H9 (cell line): Measurements from ENCODE around the gene HOMER1. TPM values are rescaled to one million over a fixed set of nuclear protein-coding genes. Genes with fewer than 3 reads are reported as not detected.

Source experiments
- DNase-seq: peaks from one replicate; pipeline ENCODE4 v3.0.0-alpha.2; 2017
- H2AFZ ChIP-seq: one replicate; pipeline ENCODE4 v1.6.1; 2013; ENCODE audit warnings: mild to moderate bottlenecking, low read length, control low read depth, moderate library complexity
- H2AK5ac ChIP-seq: 2 replicates; pipeline ENCODE4 v1.6.1; 2013; ENCODE audit warnings: low read length, control low read depth, mixed read lengths; ENCODE audit not compliant: insufficient read length
- H2BK120ac ChIP-seq: one replicate; pipeline ENCODE4 v1.6.1; 2013; ENCODE audit warnings: low read depth, mild to moderate bottlenecking, low read length, control low read depth, inconsistent platforms; ENCODE audit not compliant: poor library complexity, severe bottlenecking
- H2BK12ac ChIP-seq: 2 replicates; pipeline ENCODE4 v1.6.1; 2013; ENCODE audit warnings: low read length, control low read depth, mixed read lengths, low read depth; ENCODE audit not compliant: insufficient read length
- H2BK15ac ChIP-seq: 2 replicates; pipeline ENCODE4 v1.6.1; 2013; ENCODE audit warnings: low read depth, low read length, control low read depth
- H2BK20ac ChIP-seq: one replicate; pipeline ENCODE4 v1.6.1; 2013; ENCODE audit warnings: low read depth, mild to moderate bottlenecking, low read length, control low read depth, inconsistent platforms; ENCODE audit not compliant: poor library complexity, severe bottlenecking
- H2BK5ac ChIP-seq: 2 replicates; pipeline ENCODE4 v1.6.1; 2013; ENCODE audit warnings: low read length, control low read depth, mixed read lengths; ENCODE audit not compliant: insufficient read length
- H3K14ac ChIP-seq: 2 replicates; pipeline ENCODE4 v1.6.1; 2013; ENCODE audit warnings: low read length, control low read depth; ENCODE audit not compliant: insufficient read depth
- H3K18ac ChIP-seq: 2 replicates; pipeline ENCODE4 v1.6.1; 2013; ENCODE audit warnings: low read depth, mild to moderate bottlenecking, mixed read lengths, low read length, control low read depth; ENCODE audit not compliant: insufficient read length
- H3K23ac ChIP-seq: 2 replicates; pipeline ENCODE4 v1.6.1; 2013; ENCODE audit warnings: low read length, control low read depth, mixed read lengths, low read depth; ENCODE audit not compliant: insufficient read length
- H3K23me2 ChIP-seq: 2 replicates; pipeline ENCODE4 v1.6.1; 2013; ENCODE audit warnings: low read depth, mild to moderate bottlenecking, mixed read lengths, low read length, control low read depth; ENCODE audit not compliant: insufficient read length, poor library complexity, severe bottlenecking
- H3K27ac ChIP-seq: 2 replicates; pipeline ENCODE4 v1.5.1; 2013; ENCODE audit warnings: low read length, control low read depth, mixed read lengths, low read depth; ENCODE audit not compliant: insufficient read length
- H3K27me3 ChIP-seq: 2 replicates; pipeline ENCODE4 v1.6.1; 2013; ENCODE audit warnings: low read length, control low read depth, inconsistent platforms; ENCODE audit not compliant: insufficient read depth
- H3K4ac ChIP-seq: 2 replicates; pipeline ENCODE4 v1.6.1; 2013; ENCODE audit warnings: low read depth, mild to moderate bottlenecking, control low read depth, inconsistent platforms, low read length, moderate library complexity
- H3K4me1 ChIP-seq: 2 replicates; pipeline ENCODE4 v1.6.1; 2013; ENCODE audit warnings: low read length, control low read depth, inconsistent platforms; ENCODE audit not compliant: insufficient read depth
- H3K4me2 ChIP-seq: 2 replicates; pipeline ENCODE4 v1.6.1; 2013; ENCODE audit warnings: low read length, control low read depth, mixed read lengths; ENCODE audit not compliant: insufficient read length, insufficient read depth
- H3K56ac ChIP-seq: 2 replicates; pipeline ENCODE4 v1.6.1; 2013; ENCODE audit warnings: low read depth, mild to moderate bottlenecking, mixed read lengths, low read length, control low read depth; ENCODE audit not compliant: insufficient read length
- H3K79me1 ChIP-seq: 2 replicates; pipeline ENCODE4 v1.6.1; 2013; ENCODE audit warnings: low read depth, mild to moderate bottlenecking, moderate library complexity, low read length, control low read depth, inconsistent platforms; ENCODE audit not compliant: insufficient read depth, poor library complexity, severe bottlenecking
- H3K79me2 ChIP-seq: 2 replicates; pipeline ENCODE4 v1.6.1; 2013; ENCODE audit warnings: low read length, control low read depth, inconsistent platforms; ENCODE audit not compliant: insufficient read depth
- H3K9ac ChIP-seq: 2 replicates; pipeline ENCODE4 v1.6.1; 2013; ENCODE audit warnings: low read length, control low read depth, mixed read lengths; ENCODE audit not compliant: insufficient read length; ENCODE audit errors: extremely low read depth
- H3K9me3 ChIP-seq: one replicate; pipeline ENCODE4 v1.6.1; 2013; ENCODE audit warnings: low read depth, low read length, inconsistent platforms; ENCODE audit not compliant: control insufficient read depth
- H3T11ph ChIP-seq: one replicate; pipeline ENCODE4 v1.6.1; 2013; ENCODE audit warnings: mild to moderate bottlenecking, low read length, control low read depth, inconsistent platforms
- H4K20me1 ChIP-seq: one replicate; pipeline ENCODE4 v1.6.1; 2013; ENCODE audit not compliant: control insufficient read depth, insufficient read length, insufficient read depth
- H4K5ac ChIP-seq: 2 replicates; pipeline ENCODE4 v1.6.1; 2013; ENCODE audit warnings: low read depth, mild to moderate bottlenecking, mixed read lengths, low read length, control low read depth; ENCODE audit not compliant: insufficient read length
- H4K8ac ChIP-seq: replicated peaks from 2 replicates; pipeline ENCODE4 v1.6.1; 2013; ENCODE audit warnings: low read length, control low read depth, mixed read lengths, low read depth; ENCODE audit not compliant: insufficient read length
- H4K91ac ChIP-seq: 2 replicates; pipeline ENCODE4 v1.6.1; 2013; ENCODE audit warnings: low read depth, mild to moderate bottlenecking, moderate library complexity, mixed read lengths, low read length, control low read depth; ENCODE audit not compliant: insufficient read length
- H3K27ac Mint-ChIP-seq, 3 experiments: 2 replicates in 2 of 3; 3 replicates in 1 of 3; pipeline ENCODE4 v1.8.0; 2020 to 2021; ENCODE audit warnings: mixed read lengths in 3 of 3, mild to moderate bottlenecking in 1 of 3, moderate library complexity in 1 of 3
- H3K27me3 Mint-ChIP-seq: 2 replicates; pipeline ENCODE4 v1.8.0; 2021; ENCODE audit warnings: low read depth, mild to moderate bottlenecking, moderate library complexity, mixed read lengths
- H3K36me3 Mint-ChIP-seq, 3 experiments: 2 replicates in 2 of 3; 3 replicates in 1 of 3; pipeline ENCODE4 v1.8.0; 2020 to 2021; ENCODE audit warnings: low read depth in 3 of 3, mixed read lengths in 3 of 3; ENCODE audit not compliant: insufficient read depth in 1 of 3
- H3K4me1 Mint-ChIP-seq, 2 experiments: 2 replicates each; pipeline ENCODE4 v1.8.0; 2020; ENCODE audit warnings: mixed read lengths in 2 of 2
- H3K4me3 Mint-ChIP-seq, 2 experiments: 2 replicates in 1 of 2; 3 replicates in 1 of 2; pipeline ENCODE4 v1.8.0; 2020 to 2021; ENCODE audit warnings: mild to moderate bottlenecking in 2 of 2, mixed read lengths in 2 of 2, moderate library complexity in 1 of 2
- H3K9me3 Mint-ChIP-seq, 2 experiments: 2 replicates in 1 of 2; 3 replicates in 1 of 2; pipeline ENCODE4 v1.8.0; 2020; ENCODE audit warnings: mild to moderate bottlenecking in 2 of 2, mixed read lengths in 2 of 2, moderate library complexity in 1 of 2
- WGBS: extraction: QIAGEN DNeasy Blood & Tissue Kit; methylation state at CpG from one replicate; pipeline ENCODE4 v1.1.7; 2013; ENCODE audit warnings: missing lambda C conversion rate, low lambda C conversion rate, mixed read lengths; ENCODE audit not compliant: insufficient read length; ENCODE audit errors: extremely low coverage; 5-methylcytosine and 5-hydroxymethylcytosine counted together
- total RNA-seq: library from RNA; stranded (reverse); gene quantifications from 2 replicates; pipeline ENCODE4 v1.2.1, GENCODE V29; 2021
- TF ChIP-seq, protein P1 (sequence below): fragments of 200-600 bp; sonication (generic); conservative IDR thresholded peaks from 3 replicates; pipeline ENCODE4 v1.8.0; 2021; ENCODE audit warnings: antibody characterized with exemption, mild to moderate bottlenecking

The HOMER1 gene
- total RNA-seq, 1 experiment from 2014 or later: 39.5 TPM

DNA sequence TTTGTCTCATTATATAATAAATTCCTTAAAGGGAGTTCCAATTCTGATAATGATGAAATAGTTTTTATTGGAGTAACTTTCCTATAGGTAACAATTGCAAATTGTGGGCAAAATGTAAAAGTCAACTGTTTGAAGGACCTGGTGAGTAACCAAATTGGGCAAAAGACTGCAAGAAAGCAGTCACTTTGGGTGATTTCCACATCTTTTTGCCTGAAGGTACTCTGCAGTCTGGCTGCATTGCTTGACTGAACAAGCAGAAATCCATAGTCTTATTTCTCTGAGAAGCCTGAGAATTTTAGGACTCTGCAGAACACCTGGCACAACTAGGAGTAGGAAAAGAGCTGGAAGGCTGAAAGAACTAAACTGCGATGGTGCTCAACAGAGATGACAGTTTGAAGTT, 114.9 kb downstream of the HOMER1 start:
- Mint-ChIP-seq H3K27ac (no peak overlapping the region), H3K4me3 (no peak overlapping the region), H3K4me1 (no peaks in the 10 kb centered on the region), H3K9me3 (no peaks in the 10 kb centered on the region), H3K27me3 (no peaks in the 10 kb centered on the region), H3K36me3 (peaks cover 3 to 21% (median 14%) of the 10 kb centered on the region in 3 experiments; a peak in 6 of 7 replicates)
- Histone ChIP-seq H2BK5ac (no peak overlapping the region), H3K18ac (no peak overlapping the region), H2BK12ac (no peak overlapping the region), H4K20me1 (no peaks in the 10 kb centered on the region), H3K4me2 (no peak overlapping the region), H3K23me2 (no peaks in the 10 kb centered on the region), H3K9me3 (no peaks in the 10 kb centered on the region), H2AFZ (no peak overlapping the region), H4K5ac (no peak overlapping the region), H2AK5ac (no peak overlapping the region), H3T11ph (no peak overlapping the region), H3K56ac (no peak overlapping the region), H2BK20ac (no peak overlapping the region), H2BK120ac (no peak overlapping the region), H2BK15ac (no peak overlapping the region), H3K9ac (no peak overlapping the region), H3K27me3 (no peaks in the 10 kb centered on the region), H3K4me1 (no peaks in the 10 kb centered on the region; the same call in 1 of the 2 replicates), H3K79me2 (no peaks in the 10 kb centered on the region), H3K27ac (no peak overlapping the region), H3K79me1 (no peaks in the 10 kb centered on the region), H3K4ac (no peak overlapping the region), H3K23ac (no peak overlapping the region), H3K14ac (no peak overlapping the region), H4K8ac (no peak overlapping the region), H4K91ac (no peak overlapping the region)
- TF ChIP-seq, protein P1, sequence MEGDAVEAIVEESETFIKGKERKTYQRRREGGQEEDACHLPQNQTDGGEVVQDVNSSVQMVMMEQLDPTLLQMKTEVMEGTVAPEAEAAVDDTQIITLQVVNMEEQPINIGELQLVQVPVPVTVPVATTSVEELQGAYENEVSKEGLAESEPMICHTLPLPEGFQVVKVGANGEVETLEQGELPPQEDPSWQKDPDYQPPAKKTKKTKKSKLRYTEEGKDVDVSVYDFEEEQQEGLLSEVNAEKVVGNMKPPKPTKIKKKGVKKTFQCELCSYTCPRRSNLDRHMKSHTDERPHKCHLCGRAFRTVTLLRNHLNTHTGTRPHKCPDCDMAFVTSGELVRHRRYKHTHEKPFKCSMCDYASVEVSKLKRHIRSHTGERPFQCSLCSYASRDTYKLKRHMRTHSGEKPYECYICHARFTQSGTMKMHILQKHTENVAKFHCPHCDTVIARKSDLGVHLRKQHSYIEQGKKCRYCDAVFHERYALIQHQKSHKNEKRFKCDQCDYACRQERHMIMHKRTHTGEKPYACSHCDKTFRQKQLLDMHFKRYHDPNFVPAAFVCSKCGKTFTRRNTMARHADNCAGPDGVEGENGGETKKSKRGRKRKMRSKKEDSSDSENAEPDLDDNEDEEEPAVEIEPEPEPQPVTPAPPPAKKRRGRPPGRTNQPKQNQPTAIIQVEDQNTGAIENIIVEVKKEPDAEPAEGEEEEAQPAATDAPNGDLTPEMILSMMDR: no peak
- DNase-seq: no peak
- WGBS: no CpG with 5 or more reads among the region's 1 CpG
